ENCODE measurements around the gene LLGL1. TPM values are rescaled to one million over a fixed set of nuclear protein-coding genes. Genes with fewer than 3 reads are reported as not detected.

LLGL1 gene
- total RNA-seq, 1 donor from 2014 or later, result 8.8 TPM

GRCh38 chr17:18253187-18253884 lies 27.9 kb downstream of the LLGL1 start:
- DNase-seq, result no peak
- Histone ChIP-seq H3K9me3 (replicated peaks) (no peaks in the 10 kb centered on the region), H3K27me3 (ENCODE audit: low read depth) (no peaks in the 10 kb centered on the region), H3K4me3 (no peak overlapping the region), H3K36me3 (peaks cover 81% of the 10 kb centered on the region), H3K27ac (replicated peaks) (no peak overlapping the region), H3K4me1 (peaks cover 40% of the 10 kb centered on the region)
- intact Hi-C loops (cut with micrococcal nuclease), result no loop called here
- no peak for TF ChIP-seq CTCF (IDR thresholded peaks at IDR 0.05; ENCODE audit: borderline replicate concordance)

GRCh38 chr17:18253947-18254821 lies 28.7 kb downstream of the LLGL1 start:
- no peak for TF ChIP-seq CTCF (IDR thresholded peaks at IDR 0.05; ENCODE audit: borderline replicate concordance)
- no peak overlapping the region for H3K27ac ChIP-seq (replicated peaks)
- H3K9me3 ChIP-seq (replicated peaks), result no peaks in the 10 kb centered on the region
- H3K27me3 ChIP-seq (ENCODE audit: low read depth), result no peaks in the 10 kb centered on the region
- intact Hi-C loops (cut with micrococcal nuclease), result no loop called here
- peaks cover 39% of the 10 kb centered on the region for H3K4me1 ChIP-seq
- no peak overlapping the region for H3K4me3 ChIP-seq
- peaks cover 72% of the 10 kb centered on the region for H3K36me3 ChIP-seq
- no peak for DNase-seq

GRCh38 chr17:18254888-18255649 lies 29.6 kb downstream of the LLGL1 start:
- TF ChIP-seq CTCF (IDR thresholded peaks at IDR 0.05; ENCODE audit: borderline replicate concordance), result no peak
- no peak for DNase-seq
- intact Hi-C loops (cut with micrococcal nuclease), result no loop called here
- no peak overlapping the region for H3K4me3 ChIP-seq
- peaks cover 47% of the 10 kb centered on the region for H3K4me1 ChIP-seq
- no peak overlapping the region for H3K27ac ChIP-seq (replicated peaks)
- H3K36me3 ChIP-seq, result peaks cover 65% of the 10 kb centered on the region
- H3K9me3 ChIP-seq (replicated peaks), result no peaks in the 10 kb centered on the region
- H3K27me3 ChIP-seq (ENCODE audit: low read depth), result no peaks in the 10 kb centered on the region

- H3K4me1 ChIP-seq, result peaks cover 58% of the 10 kb centered on the region
- no peak for DNase-seq
- H3K9me3 ChIP-seq (replicated peaks), result no peaks in the 10 kb centered on the region
- intact Hi-C loops (cut with micrococcal nuclease), result no loop called here
- H3K27me3 ChIP-seq (ENCODE audit: low read depth), result no peaks in the 10 kb centered on the region
- peak overlapping the region; percentile 99 for H3K4me3 ChIP-seq
- H3K36me3 ChIP-seq, result peaks cover 52% of the 10 kb centered on the region
- H3K27ac ChIP-seq (replicated peaks), result peak overlapping the region; percentile 100
- no peak for TF ChIP-seq CTCF (IDR thresholded peaks at IDR 0.05; ENCODE audit: borderline replicate concordance)
Observed at GRCh38 chr17:18256351-18256750, 30.9 kb downstream of the LLGL1 start.

GRCh38 chr17:18256776-18257175 lies 31.3 kb downstream of the LLGL1 start:
- no peak for TF ChIP-seq CTCF (IDR thresholded peaks at IDR 0.05; ENCODE audit: borderline replicate concordance)
- Histone ChIP-seq H3K27me3 (ENCODE audit: low read depth) (no peaks in the 10 kb centered on the region), H3K9me3 (replicated peaks) (no peaks in the 10 kb centered on the region), H3K27ac (replicated peaks) (peak overlapping the region; percentile 100), H3K4me3 (peak overlapping the region; percentile 99), H3K4me1 (peaks cover 62% of the 10 kb centered on the region), H3K36me3 (peaks cover 48% of the 10 kb centered on the region)
- no peak for DNase-seq
- intact Hi-C loops (cut with micrococcal nuclease), result no loop called here

Measured in left ventricle myocardium inferior (tissue), 1 donor.